Adrenal gland (tissue), 12 donors: ENCODE results near the gene KIRREL3. TPM values are rescaled to one million over a fixed set of nuclear protein-coding genes. Genes with fewer than 3 reads are reported as not detected.

Experiments used
- DNase-seq, 7 donors: peaks; one replicate each; pipeline ENCODE4 v3.0.0-alpha.2; 2019 to 2020
- H3K27ac ChIP-seq, 5 donors: fragments of 200-600 bp; sonication (generic) in 4 of 5; 1 replicate in 3 of 5; 2 replicates in 2 of 5; pipeline versions ENCODE4 v1.5.1 to v1.8.0; 2016 to 2020; ENCODE audit warnings: mild to moderate bottlenecking in 1 of 5
- H3K27me3 ChIP-seq: fragments of 200-600 bp; 2 replicates; pipeline ENCODE4 v1.8.0; 2021
- H3K36me3 ChIP-seq, 2 donors: fragments of 200-600 bp; replicated peaks in 1 of 2; 1 replicate in 1 of 2; 2 replicates in 1 of 2; pipeline versions ENCODE4 v1.5.1 to v1.8.0; 2018 to 2022
- H3K4me1 ChIP-seq, 2 donors: fragments of 200-600 bp; replicated peaks in 1 of 2; 1 replicate in 1 of 2; 2 replicates in 1 of 2; pipeline versions ENCODE4 v1.5.1 to v1.8.0; 2018 to 2021
- H3K4me3 ChIP-seq, 4 donors: fragments of 200-600 bp; sonication (generic) in 3 of 4; one replicate each; pipeline ENCODE4 v1.5.1; 2016 to 2018
- H3K9me3 ChIP-seq, 3 donors: fragments of 200-600 bp; sonication (generic) in 1 of 3; replicated peaks in 1 of 3; 1 replicate in 2 of 3; 2 replicates in 1 of 3; pipeline versions ENCODE4 v1.5.1 to v1.8.0; 2016 to 2021
- CTCF ChIP-seq, 6 experiments: fragments of 450-650 bp in 4 of 6; fragments of 200-600 bp in 2 of 6; sonication (generic) in 1 of 6; IDR thresholded peaks; 1 replicate in 5 of 6; 2 replicates in 1 of 6; pipeline versions ENCODE4 v1.5.1 to v1.8.0; 2016 to 2021; ENCODE audit warnings: antibody characterized with exemption in 6 of 6, mild to moderate bottlenecking in 2 of 6, moderate library complexity in 1 of 6
- POLR2A ChIP-seq, 2 donors: fragments of 450-650 bp; IDR thresholded peaks; one replicate each; pipeline ENCODE4 v1.6.1; 2017; ENCODE audit warnings: antibody characterized with exemption in 2 of 2, mild to moderate bottlenecking in 2 of 2, moderate library complexity in 1 of 2
- WGBS, 4 donors: extraction: QIAGEN DNeasy Blood & Tissue Kit in 2 of 4; methylation state at CpG; one replicate each; pipeline versions ENCODE4 v1.1.5 to v1.1.7; 2013 to 2017; 5-methylcytosine and 5-hydroxymethylcytosine counted together
- intact Hi-C, 2 donors: fragments of 100-400 bp; cut with DNase I; formaldehyde crosslinking; loops; one replicate each; pipeline versions ENCODE4 v1.14.1 to v1.15.0; 2022 to 2023
- polyA plus RNA-seq, 3 donors: library from polyadenylated mRNA; stranded (reverse); fragments of 200-250 nt in 2 of 3; fragments of 350-450 nt in 1 of 3; fragmentation: Illumina TruSeq in 1 of 3; extraction: RNeasy Lipid Tissue Mini Kit (QIAGEN cat#74804) in 1 of 3; gene quantifications; one replicate each; pipeline ENCODE4 v1.2.3, GENCODE V29; 2013 to 2014
- total RNA-seq, 9 donors: library from RNA; depleted of rRNA in 4 of 9; stranded (reverse); fragments of >200 nt in 4 of 9; fragments of 120-200 nt in 1 of 9; fragmentation: NEBNext Ultra II Directional in 1 of 9; extraction: Animal tissue kit (Norgen Biotek cat#: 25700) in 1 of 9; gene quantifications; one replicate each; pipeline versions ENCODE4 v1.1.0 to v1.2.4, GENCODE V29; 2013 to 2023
- donor health status: healthy with polysubstance abuse.
- donor health status: Bipolar disorder and iron deficiency.
- donor health status: DM: yes; HTN: yes; CAD: no.
- donor health status: DM: no; HTN: no; CAD: no.
- donor health status: DM: no; HTN: no; CAD: no.
- donor health status: DM: yes; HTN: yes; CAD: no.

The KIRREL3 gene
- total and polyA plus RNA-seq, 12 donors = 0.07 to 4.1 (median 0.64) TPM; not detected in 1

- H3K27ac ChIP-seq = no peak overlapping the region
- DNase-seq = no peak
- no peaks in the 10 kb centered on the region for H3K9me3 ChIP-seq
- no peaks in the 10 kb centered on the region for H3K4me1 ChIP-seq
- intact Hi-C loops = no loop called here
- 5 to 8% (median 6%) methylated on average over 6 of the region's 6 CpGs for WGBS, 4 donors
- H3K4me3 ChIP-seq = no peak overlapping the region
- no peaks in the 10 kb centered on the region for H3K36me3 ChIP-seq
- TF ChIP-seq CTCF (IDR thresholded peaks at IDR 0.05) (no peak), POLR2A (IDR thresholded peaks at IDR 0.05) (no peak)
- peaks cover 37% of the 10 kb centered on the region for H3K27me3 ChIP-seq
These were observed 411 bp upstream of the KIRREL3 start for GRCh38 chr11:127000981-127001380.

GRCh38 chr11:126999366-126999765, 1.2 kb downstream of the KIRREL3 start:
- intact Hi-C loops = loop anchor here in 1 of 2 donors (10.0 kb wide), 1 partner anchor 285 kb away; no protein-coding TSS in a partner anchor
- H3K4me3 ChIP-seq = no peak overlapping the region
- 48 to 70% (median 53%) methylated on average over 5 of the region's 5 CpGs for WGBS, 4 donors
- H3K4me1 ChIP-seq = no peaks in the 10 kb centered on the region
- H3K36me3 ChIP-seq = no peaks in the 10 kb centered on the region
- no peaks in the 10 kb centered on the region for H3K9me3 ChIP-seq
- TF ChIP-seq CTCF (IDR thresholded peaks at IDR 0.05) (no peak), POLR2A (IDR thresholded peaks at IDR 0.05) (no peak)
- H3K27me3 ChIP-seq = peaks cover 32% of the 10 kb centered on the region
- no peak overlapping the region for H3K27ac ChIP-seq
- DNase-seq = no peak

GRCh38 chr11:126997641-126998040, 2.9 kb downstream of the KIRREL3 start:
- intact Hi-C loops = loop anchor here in 1 of 2 donors (10.0 kb wide), 1 partner anchor 283 kb away; no protein-coding TSS in a partner anchor
- Histone ChIP-seq H3K9me3 (no peaks in the 10 kb centered on the region), H3K27ac (no peak overlapping the region), H3K4me3 (no peak overlapping the region), H3K4me1 (no peaks in the 10 kb centered on the region), H3K27me3 (peaks cover 14% of the 10 kb centered on the region), H3K36me3 (no peaks in the 10 kb centered on the region)
- DNase-seq = no peak
- no peak for TF ChIP-seq CTCF (IDR thresholded peaks at IDR 0.05)
- TF ChIP-seq POLR2A (IDR thresholded peaks at IDR 0.05) = no peak
- WGBS, 4 donors = 53 to 72% (median 66%) methylated on average over 2 to 4 of the region's 4 CpGs

DNA sequence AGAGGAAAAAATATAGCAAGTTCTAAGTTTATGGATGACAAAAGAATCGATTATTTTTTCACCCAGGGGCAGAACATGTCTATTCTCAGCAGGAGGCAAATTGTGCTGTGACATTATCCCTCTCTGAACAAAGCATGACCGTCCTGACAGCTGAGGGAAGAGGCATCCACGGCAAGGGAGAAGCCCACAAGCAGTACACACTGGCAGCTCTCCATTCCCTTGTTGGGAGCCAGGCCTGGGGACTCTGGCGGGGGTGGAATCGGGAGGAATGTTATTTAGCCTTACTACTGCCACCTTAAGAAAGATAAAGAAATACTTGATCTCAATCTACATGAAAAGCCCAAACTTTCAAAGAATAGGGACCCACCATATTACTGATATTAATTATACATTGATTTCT, 3.4 kb downstream of the KIRREL3 start:
- Histone ChIP-seq H3K4me3 (no peak overlapping the region), H3K36me3 (no peaks in the 10 kb centered on the region), H3K27ac (no peak overlapping the region), H3K27me3 (peaks cover 10% of the 10 kb centered on the region), H3K9me3 (no peaks in the 10 kb centered on the region), H3K4me1 (no peaks in the 10 kb centered on the region)
- no peak for DNase-seq
- intact Hi-C loops = loop anchor here in 1 of 2 donors (10.0 kb wide), 1 partner anchor 282 kb away; no protein-coding TSS in a partner anchor
- TF ChIP-seq POLR2A (IDR thresholded peaks at IDR 0.05) (no peak), CTCF (IDR thresholded peaks at IDR 0.05) (no peak)
- 42 to 63% (median 59%) methylated on average over 5 of the region's 5 CpGs for WGBS, 4 donors
